D721Med (cell line): ENCODE data around the gene NELFA.
A peak's percentile ranks its signal among the peaks of the same experiment; 100 is the strongest.

ENCODE experiments used
- DNase-seq: peaks from one replicate; pipeline ENCODE4 v3.0.0; 2011; ENCODE audit warnings: low spot score; ENCODE audit not compliant: insufficient read length
- FAIRE-seq: peaks from 2 replicates; lab custom pipeline; 2011; peaks lifted over from hg19 to GRCh38; lab: Jason Lieb, UNC
- CTCF ChIP-seq: IDR thresholded peaks from 2 replicates; pipeline ENCODE4 v1.5.1; 2012; ENCODE audit warnings: mild to moderate bottlenecking, control low read depth; ENCODE audit not compliant: insufficient read depth; ENCODE audit errors: missing control alignments

Gene NELFA

GRCh38 chr4:1990676-1991075 lies 18.1 kb downstream of the NELFA start:
- TF ChIP-seq CTCF = no peak
- DNase-seq (no peak), FAIRE-seq (no peak)

- no peak for TF ChIP-seq CTCF
- FAIRE-seq (no peak), DNase-seq (no peak)
Observed at GRCh38 chr4:1990348-1990645, 18.5 kb downstream of the NELFA start.

DNA sequence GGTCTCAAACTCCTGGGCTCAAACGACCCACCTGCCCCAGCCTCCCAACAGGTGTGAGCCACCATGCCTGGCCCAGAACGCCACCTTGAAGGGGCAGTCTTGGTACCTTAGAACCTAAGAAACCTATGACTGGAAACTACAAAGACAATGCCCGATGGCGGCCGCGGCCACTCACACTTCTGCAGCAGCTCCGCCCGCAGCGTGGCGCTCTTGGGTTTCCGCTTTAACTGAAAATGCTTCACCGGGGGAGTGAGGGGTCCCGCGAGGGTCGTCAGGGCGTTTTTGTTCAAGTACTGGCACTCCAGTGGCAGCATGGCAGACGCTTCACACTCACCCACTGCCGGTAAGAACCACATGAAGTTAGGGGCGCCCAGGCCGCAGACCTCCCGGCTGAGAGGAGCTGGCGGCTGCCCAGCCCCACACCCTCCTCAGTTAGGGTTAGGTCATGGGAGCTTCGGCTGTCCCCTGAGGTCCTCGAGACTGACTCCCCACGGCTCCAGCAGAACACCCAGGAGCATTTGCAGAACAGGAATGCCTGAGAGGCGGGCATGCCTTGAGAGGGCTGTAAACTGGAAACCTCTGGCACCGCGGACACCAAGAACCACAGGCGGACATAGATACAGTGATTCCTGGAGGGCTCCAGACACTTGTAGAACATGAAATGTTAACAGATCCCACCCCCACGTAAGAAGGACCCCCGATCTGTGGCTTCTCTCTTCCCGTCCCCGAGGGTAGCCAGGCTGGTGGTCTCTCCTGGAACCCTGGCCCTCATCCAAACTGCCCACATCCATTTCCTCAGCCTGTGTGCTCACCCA lies 19.0 kb downstream of the NELFA start:
- DNase-seq (no peak), FAIRE-seq (no peak)
- TF ChIP-seq CTCF = no peak

DNA sequence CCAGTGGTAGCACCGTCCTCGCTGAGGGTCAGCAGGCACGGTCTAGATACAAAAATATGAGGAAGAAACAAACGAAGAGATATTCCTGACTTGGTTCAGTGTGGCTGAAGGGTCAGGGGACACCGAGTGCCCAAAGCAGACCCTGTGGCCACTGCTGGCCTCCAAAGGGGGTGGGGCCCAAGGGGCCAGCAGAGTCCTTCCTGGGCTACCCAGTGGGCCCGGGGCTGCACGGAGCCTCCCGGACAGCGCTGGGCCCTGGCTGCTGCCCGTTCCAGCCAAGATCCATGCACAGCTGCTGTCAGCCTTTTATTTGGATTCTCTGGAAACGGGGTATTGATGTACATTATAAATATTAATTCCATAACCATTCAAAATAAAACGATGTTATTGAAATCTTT lies 20.4 kb downstream of the NELFA start:
- FAIRE-seq (no peak), DNase-seq (peak; percentile 12)
- TF ChIP-seq CTCF = no peak

DNA sequence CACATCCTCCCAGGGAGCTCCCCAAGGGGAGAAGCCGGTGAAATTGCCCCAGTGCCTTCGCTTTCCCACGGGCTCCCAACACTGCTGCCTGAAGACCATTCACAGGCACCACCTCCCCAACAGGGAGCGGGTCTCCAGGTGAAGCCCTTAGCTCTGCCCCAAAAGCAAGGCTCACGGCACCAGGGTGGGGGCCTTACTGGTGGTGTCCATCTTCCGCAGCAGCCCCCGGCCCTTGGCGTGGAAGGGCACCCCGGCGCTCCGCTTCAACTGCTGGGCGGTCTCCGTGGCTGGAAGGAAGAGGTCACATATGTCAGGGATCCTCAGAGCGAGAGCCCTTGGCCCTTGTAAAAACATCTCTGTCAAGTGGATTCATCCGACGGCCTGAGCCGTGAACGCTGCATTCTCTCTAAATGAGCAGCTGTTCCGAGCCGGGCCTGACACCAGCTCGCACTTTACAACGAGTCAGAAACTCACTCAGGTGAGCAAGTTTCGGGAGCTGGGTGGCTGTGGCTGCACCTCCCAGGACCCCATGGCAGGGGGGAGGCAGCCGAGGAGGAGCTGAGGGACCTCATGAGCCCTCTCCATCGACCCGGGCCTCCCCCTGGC lies 20.9 kb downstream of the NELFA start:
- TF ChIP-seq CTCF = no peak
- FAIRE-seq (no peak), DNase-seq (peak; percentile 8)

DNA sequence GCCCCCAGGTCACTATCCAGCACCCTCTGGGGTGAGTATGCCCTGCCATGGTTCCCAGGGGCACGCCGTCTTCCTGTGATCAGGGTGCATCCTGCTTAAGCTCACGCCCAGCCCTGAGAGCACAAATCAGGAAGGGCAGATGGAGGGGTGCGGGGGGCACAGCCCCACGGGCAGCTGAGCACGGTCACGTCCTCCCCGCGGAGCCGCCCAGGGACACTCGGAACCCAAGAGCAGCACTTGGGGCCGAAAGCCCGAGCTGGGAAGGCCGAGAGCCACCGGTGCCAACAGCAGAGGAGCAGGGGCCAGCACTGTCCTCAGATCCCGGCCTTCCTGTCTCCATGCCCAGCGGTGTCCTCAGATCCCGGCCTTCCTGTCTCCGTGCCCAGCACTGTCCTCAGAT lies 21.5 kb downstream of the NELFA start:
- no peak for TF ChIP-seq CTCF
- no peak for FAIRE-seq
- peak; percentile 5 for DNase-seq

DNA sequence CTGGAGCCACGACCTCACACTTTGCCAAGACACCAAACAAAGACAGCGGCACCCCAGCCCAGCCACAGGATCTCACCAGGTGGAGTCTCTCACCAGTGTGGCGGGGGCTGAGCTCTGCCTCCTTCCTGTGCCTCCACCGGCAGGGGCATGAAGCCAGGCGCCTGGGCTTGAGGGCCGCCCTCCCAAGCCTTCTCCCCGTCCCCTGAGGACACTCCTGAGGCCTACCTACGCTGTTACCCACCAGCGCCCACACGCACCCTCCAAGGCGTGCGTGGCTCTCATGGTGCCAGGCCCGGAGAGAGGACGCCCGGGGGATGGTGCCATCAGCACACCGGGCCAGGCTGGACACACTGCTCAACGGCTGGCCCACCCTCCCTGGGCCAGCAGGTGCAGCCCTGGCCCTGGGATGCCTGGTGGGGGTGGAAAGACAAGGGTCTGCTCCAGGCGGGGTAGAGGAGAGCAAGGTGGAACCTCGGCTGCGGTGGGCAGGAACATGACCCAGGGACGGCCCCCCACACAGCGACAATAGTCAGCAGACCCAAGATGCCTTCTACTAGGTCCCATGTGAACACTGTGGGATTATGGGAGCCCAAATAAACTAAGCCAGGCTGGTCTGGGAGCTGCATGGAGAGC lies 22.1 kb downstream of the NELFA start:
- FAIRE-seq = no peak
- no peak for DNase-seq
- TF ChIP-seq CTCF = no peak
